ENCODE measurements around the gene DAP3.
"Not testable (repeated sequence)": the region's sequence is repeated elsewhere in the genome, so short reads cannot be mapped to it uniquely, and the experiment has no call there.

Gene DAP3

GRCh38 chr1:155687705-155688323 is 1.1 kb upstream of the DAP3 start:
- FAIRE-seq = not testable (repeated sequence)

GRCh38 chr1:155688324-155689080 is 389 bp upstream of the DAP3 start, which contains the start of gene YY1AP1:
Gene YY1AP1 (minus strand): TSS chr1:155688774. CDS start chr1:155680436, 8,338 bp downstream.
- FAIRE-seq = no peak

GRCh38 chr1:155691992-155692528 is 3.2 kb downstream of the DAP3 start:
- FAIRE-seq = no peak

- no peak for FAIRE-seq
Observed at GRCh38 chr1:155694167-155694566, 5.3 kb downstream of the DAP3 start.

- no peak for FAIRE-seq
Observed at GRCh38 chr1:155695072-155695471, 6.2 kb downstream of the DAP3 start.

GRCh38 chr1:155695608-155696007 is 6.7 kb downstream of the DAP3 start:
- FAIRE-seq = no peak

- no peak for FAIRE-seq
Observed at GRCh38 chr1:155696524-155696923, 7.6 kb downstream of the DAP3 start.

- no peak for FAIRE-seq
Observed at GRCh38 chr1:155697046-155697445, 8.2 kb downstream of the DAP3 start.

- not testable (repeated sequence) for FAIRE-seq
Observed at GRCh38 chr1:155697616-155698015, 8.7 kb downstream of the DAP3 start.

GRCh38 chr1:155698382-155699038 is 9.6 kb downstream of the DAP3 start:
- FAIRE-seq = no peak

GRCh38 chr1:155699062-155699461 is 10.2 kb downstream of the DAP3 start:
- FAIRE-seq = not testable (repeated sequence)

- FAIRE-seq = not testable (repeated sequence)
Observed at GRCh38 chr1:155701675-155702074, 12.8 kb downstream of the DAP3 start.

GRCh38 chr1:155703216-155703615 is 14.3 kb downstream of the DAP3 start:
- FAIRE-seq = no peak

GRCh38 chr1:155704414-155704813 is 15.5 kb downstream of the DAP3 start:
- FAIRE-seq = not testable (repeated sequence)

- FAIRE-seq = no peak
Observed at GRCh38 chr1:155706139-155706538, 17.2 kb downstream of the DAP3 start.

- FAIRE-seq = no peak
Observed at GRCh38 chr1:155709391-155709790, 20.5 kb downstream of the DAP3 start.

- not testable (repeated sequence) for FAIRE-seq
Observed at GRCh38 chr1:155711457-155711856, 22.6 kb downstream of the DAP3 start.

- FAIRE-seq = peak; percentile 59
Observed at GRCh38 chr1:155712636-155713035, 23.7 kb downstream of the DAP3 start.

- no peak for FAIRE-seq
Observed at GRCh38 chr1:155713075-155713474, 24.2 kb downstream of the DAP3 start.

- not testable (repeated sequence) for FAIRE-seq
Observed at GRCh38 chr1:155715056-155715455, 26.2 kb downstream of the DAP3 start.

GRCh38 chr1:155715777-155716176 is 26.9 kb downstream of the DAP3 start:
- no peak for FAIRE-seq

GRCh38 chr1:155717041-155717440 is 28.1 kb downstream of the DAP3 start:
- no peak for FAIRE-seq

GRCh38 chr1:155718524-155719115 is 29.7 kb downstream of the DAP3 start:
- not testable (repeated sequence) for FAIRE-seq
